HUES6 (cell line): ENCODE data around the gene PCDHB2.
"Not testable (repeated sequence)": the region's sequence is repeated elsewhere in the genome, so short reads cannot be mapped to it uniquely, and the experiment has no call there.

Experiments
- H3K27ac ChIP-seq: 2 replicates; pipeline ENCODE4 v1.7.0; 2013; ENCODE audit warnings: low read depth, mild to moderate bottlenecking, low read length, inconsistent platforms
- H3K27me3 ChIP-seq: 2 replicates; pipeline ENCODE4 v1.6.1; 2013; ENCODE audit warnings: low read length; ENCODE audit not compliant: control insufficient read depth, insufficient read depth
- H3K36me3 ChIP-seq: 2 replicates; pipeline ENCODE4 v1.6.1; 2013; ENCODE audit warnings: low read length; ENCODE audit not compliant: control insufficient read depth, insufficient read depth
- H3K4me1 ChIP-seq: 2 replicates; pipeline ENCODE4 v1.6.1; 2013; ENCODE audit warnings: low read length; ENCODE audit not compliant: control insufficient read depth, insufficient read depth
- H3K4me3 ChIP-seq: 2 replicates; pipeline ENCODE4 v1.5.1; 2013; ENCODE audit warnings: low read depth, low read length
- H3K9ac ChIP-seq: one replicate; pipeline ENCODE4 v1.6.1; 2013; ENCODE audit warnings: mild to moderate bottlenecking, low read length
- H3K9me3 ChIP-seq: 2 replicates; pipeline ENCODE4 v1.6.1; 2013; ENCODE audit warnings: low read depth, low read length; ENCODE audit not compliant: control insufficient read depth, insufficient read depth

PCDHB2 gene

DNA sequence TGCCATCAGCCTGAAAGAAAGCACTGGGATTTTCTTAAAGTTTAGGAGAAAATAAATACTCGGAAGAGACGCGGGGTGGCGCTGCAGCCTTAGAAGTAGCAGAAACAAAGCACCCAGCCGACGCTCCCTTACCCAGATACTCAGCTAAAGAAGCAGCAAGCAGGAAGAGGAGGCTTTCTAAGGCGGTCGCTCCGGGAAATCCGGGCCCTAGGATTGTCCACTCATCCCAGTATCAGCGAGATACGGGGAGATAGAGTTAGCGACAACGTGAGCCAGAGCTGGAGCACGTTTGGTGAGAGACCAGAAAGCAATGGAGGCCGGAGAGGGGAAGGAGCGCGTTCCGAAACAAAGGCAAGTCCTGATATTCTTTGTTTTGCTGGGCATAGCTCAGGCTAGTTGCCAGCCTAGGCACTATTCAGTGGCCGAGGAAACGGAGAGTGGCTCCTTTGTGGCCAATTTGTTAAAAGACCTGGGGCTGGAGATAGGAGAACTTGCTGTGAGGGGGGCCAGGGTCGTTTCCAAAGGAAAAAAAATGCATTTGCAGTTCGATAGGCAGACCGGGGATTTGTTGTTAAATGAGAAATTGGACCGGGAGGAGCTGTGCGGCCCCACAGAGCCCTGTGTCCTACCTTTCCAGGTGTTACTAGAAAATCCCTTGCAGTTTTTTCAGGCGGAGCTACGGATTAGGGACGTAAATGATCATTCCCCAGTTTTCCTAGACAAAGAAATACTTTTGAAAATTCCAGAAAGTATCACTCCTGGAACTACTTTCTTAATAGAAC lies at the start of gene PCDHB2:
Gene PCDHB2, plus strand, starts transcription at position 135 of the 782 bp plus-strand sequence. Its CDS starts 176 bp downstream, at position 311.
- peak within 1 kb of the TSS; percentile 71 for H3K4me3 ChIP-seq
- peaks cover 7% of the 10 kb centered on the region; the same call in 1 of the 2 replicates for H3K9me3 ChIP-seq
- H3K27me3 ChIP-seq = no peaks in the 10 kb centered on the region
- H3K36me3 ChIP-seq = 0 out of 2 replicates have a peak, but pooled peaks cover 3% of the 10 kb centered on the region
- peak within 1 kb of the TSS; percentile 90 for H3K9ac ChIP-seq
- H3K27ac ChIP-seq = peak within 1 kb of the TSS; percentile 24
- no peaks in the 10 kb centered on the region for H3K4me1 ChIP-seq

DNA sequence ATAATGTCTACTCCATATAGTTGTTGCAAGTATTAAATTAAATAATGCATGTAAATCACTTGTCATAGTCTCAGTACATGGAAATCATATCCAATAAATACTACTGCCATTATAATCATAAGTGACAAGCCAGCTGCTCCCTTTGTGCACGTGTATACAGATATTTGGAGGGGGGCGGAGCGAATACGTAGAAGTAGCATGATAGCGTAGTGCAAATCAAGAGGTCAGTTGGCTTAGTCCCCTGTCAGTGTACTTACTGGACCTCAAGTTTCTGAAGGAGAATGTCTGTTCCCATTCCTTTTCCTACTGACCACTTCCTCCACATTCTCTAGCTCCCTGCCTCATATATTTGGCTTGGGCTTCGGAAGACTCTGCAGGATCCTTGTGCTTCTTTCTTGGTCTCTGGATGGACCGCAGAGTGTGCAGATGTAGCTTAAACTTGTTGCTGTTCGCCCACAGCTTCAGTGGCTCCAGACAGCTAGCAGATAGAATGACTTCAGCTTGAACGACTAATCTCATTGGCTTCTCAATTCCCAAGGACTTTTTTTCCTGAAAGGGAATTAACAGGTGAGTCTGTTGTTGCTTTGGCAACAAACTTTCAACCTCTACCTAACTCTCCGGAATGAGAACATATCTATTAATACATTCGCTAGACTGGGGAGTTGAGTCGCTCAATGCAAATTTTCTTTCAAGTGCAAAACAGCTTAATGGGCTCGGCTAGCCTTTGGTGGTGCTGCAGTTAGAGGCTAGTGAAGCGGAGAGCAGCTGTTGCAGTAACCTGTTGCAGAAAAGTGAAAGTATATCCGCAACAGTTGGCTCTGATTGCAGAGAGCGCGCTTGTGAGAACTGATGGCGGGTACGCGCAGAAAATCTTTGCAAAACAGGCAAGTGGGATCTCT lies 43.5 kb upstream of the PCDHB2 start, which contains the start of gene PCDHB1:
Gene PCDHB1, plus strand, starts transcription at position 753 of the 899 bp plus-strand sequence. Its CDS starts 97 bp downstream, at position 850.
- Histone ChIP-seq H3K9me3 (no peaks in the 10 kb centered on the region), H3K4me1 (0 out of 2 replicates have a peak, but pooled peaks cover 8% of the 10 kb centered on the region), H3K4me3 (peak within 1 kb of the TSS; percentile 73), H3K9ac (peak within 1 kb of the TSS; percentile 40), H3K36me3 (no peaks in the 10 kb centered on the region), H3K27me3 (peaks cover 48% of the 10 kb centered on the region), H3K27ac (no peak within 1 kb of the TSS)

DNA sequence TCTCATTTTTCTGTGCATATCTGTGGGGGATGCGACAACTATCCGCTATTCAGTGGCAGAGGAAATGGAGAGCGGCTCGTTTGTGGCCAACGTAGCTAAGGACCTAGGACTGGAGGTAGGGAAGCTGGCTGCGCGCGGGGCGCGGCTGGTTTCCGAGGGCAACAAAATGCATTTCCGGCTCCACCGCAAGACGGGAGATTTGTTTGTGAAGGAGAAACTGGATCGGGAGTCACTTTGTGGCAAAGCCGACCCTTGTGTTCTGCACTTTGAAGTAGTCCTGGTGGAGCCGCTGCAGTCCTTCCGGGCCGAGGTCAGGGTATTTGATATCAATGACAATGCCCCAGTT lies 42.9 kb upstream of the PCDHB2 start:
- no peaks in the 10 kb centered on the region for H3K36me3 ChIP-seq
- H3K4me3 ChIP-seq = peak overlapping the region; percentile 73
- peaks cover 48% of the 10 kb centered on the region for H3K27me3 ChIP-seq
- H3K27ac ChIP-seq = no peak overlapping the region
- peak overlapping the region; percentile 40 for H3K9ac ChIP-seq
- 0 out of 2 replicates have a peak, but pooled peaks cover 8% of the 10 kb centered on the region for H3K4me1 ChIP-seq
- no peaks in the 10 kb centered on the region for H3K9me3 ChIP-seq

DNA sequence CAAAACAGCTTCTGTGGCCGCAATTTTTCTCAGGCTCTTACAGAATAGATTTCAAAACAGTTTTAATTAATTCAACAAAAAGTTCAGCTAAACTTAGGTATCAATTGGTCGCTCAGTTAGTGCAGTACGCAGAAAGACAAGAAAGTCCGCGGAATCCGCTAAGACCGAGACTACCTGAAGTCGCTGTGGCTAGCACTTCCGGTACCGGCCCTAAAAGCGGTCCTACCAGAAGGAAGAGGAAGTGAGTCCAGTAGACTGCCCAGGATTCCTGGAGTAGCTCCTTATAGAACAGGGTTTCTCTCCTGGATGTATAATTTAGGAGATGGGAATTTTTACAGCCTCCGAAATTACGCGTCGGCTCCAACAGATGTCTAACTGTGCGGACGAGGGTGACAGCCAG lies 16.6 kb upstream of the PCDHB2 start:
- H3K9ac ChIP-seq = no peak overlapping the region
- no peaks in the 10 kb centered on the region for H3K36me3 ChIP-seq
- peak overlapping the region; percentile 51; the same call in 1 of the 2 replicates for H3K4me3 ChIP-seq
- H3K4me1 ChIP-seq = no peaks in the 10 kb centered on the region
- no peaks in the 10 kb centered on the region for H3K9me3 ChIP-seq
- H3K27me3 ChIP-seq = no peaks in the 10 kb centered on the region; the same call in 1 of the 2 replicates
- H3K27ac ChIP-seq = no peak overlapping the region

DNA sequence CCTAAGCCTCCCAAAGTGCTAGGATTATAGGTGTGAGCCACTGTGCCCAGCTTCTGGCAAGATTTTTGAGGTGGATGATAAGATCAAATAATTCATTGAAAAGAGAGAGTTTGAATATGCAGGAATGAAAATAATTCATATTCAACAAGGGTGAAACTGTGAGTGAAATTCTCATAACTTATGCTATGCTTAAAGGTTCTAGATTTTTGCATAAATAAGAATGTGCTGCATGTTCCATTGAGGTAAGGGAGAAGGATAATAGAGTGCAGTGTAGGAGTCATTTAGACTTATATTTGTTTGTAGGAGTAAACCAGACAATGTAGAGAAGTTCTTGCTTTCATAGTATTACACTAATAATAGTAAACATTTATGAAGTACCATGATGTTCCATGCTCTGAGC lies 12.2 kb upstream of the PCDHB2 start:
- no peaks in the 10 kb centered on the region; the same call in 1 of the 2 replicates for H3K27me3 ChIP-seq
- no peak overlapping the region for H3K4me3 ChIP-seq
- H3K9me3 ChIP-seq = no peaks in the 10 kb centered on the region
- no peak overlapping the region for H3K9ac ChIP-seq
- H3K4me1 ChIP-seq = no peaks in the 10 kb centered on the region
- H3K27ac ChIP-seq = no peak overlapping the region
- H3K36me3 ChIP-seq = no peaks in the 10 kb centered on the region

DNA sequence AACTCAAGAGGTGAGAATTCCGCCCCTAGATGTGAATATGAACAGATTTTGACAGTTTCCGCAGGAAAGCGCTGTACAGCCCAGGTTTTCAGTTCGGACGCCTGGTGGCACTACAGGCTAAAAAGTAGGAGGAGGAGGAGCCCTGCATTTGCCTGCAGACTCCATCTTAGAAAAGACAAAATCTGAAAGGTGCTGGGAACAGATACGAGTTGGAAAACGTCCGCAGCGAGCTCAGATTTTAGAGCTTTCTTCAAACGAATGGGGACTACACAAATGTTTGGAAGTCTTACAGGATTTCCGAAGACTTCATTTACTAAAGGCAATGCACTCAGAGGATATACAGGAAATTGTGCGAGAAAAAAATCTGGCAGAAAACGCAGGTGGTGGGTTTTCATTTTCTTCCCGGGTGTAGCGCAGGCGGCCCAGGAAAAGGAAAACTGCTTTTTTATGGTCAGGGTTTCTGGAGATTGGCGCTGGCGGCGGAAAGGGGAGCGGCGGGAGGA lies 9.9 kb upstream of the PCDHB2 start:
- H3K27ac ChIP-seq = peak overlapping the region; percentile 32
- peak overlapping the region; percentile 71 for H3K9ac ChIP-seq
- H3K4me3 ChIP-seq = peak overlapping the region; percentile 60
- H3K36me3 ChIP-seq = no peaks in the 10 kb centered on the region
- H3K27me3 ChIP-seq = no peaks in the 10 kb centered on the region; the same call in 1 of the 2 replicates
- no peaks in the 10 kb centered on the region for H3K9me3 ChIP-seq
- H3K4me1 ChIP-seq = no peaks in the 10 kb centered on the region

DNA sequence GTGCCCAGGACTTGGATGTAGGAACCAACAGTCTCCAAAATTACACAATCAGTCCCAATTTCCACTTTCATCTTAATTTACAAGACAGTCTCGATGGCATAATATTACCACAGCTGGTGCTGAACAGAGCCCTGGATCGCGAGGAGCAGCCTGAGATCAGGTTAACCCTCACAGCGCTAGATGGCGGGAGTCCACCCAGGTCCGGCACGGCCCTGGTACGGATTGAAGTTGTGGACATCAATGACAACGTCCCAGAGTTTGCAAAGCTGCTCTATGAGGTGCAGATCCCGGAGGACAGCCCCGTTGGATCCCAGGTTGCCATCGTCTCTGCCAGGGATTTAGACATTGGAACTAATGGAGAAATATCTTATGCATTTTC lies 837 bp downstream of the PCDHB2 start:
- no peak overlapping the region for H3K27ac ChIP-seq
- 0 out of 2 replicates have a peak, but pooled peaks cover 3% of the 10 kb centered on the region for H3K36me3 ChIP-seq
- H3K4me1 ChIP-seq = no peaks in the 10 kb centered on the region
- peak overlapping the region; percentile 71 for H3K4me3 ChIP-seq
- peak overlapping the region; percentile 90 for H3K9ac ChIP-seq
- H3K27me3 ChIP-seq = no peaks in the 10 kb centered on the region
- H3K9me3 ChIP-seq = peaks cover 7% of the 10 kb centered on the region; the same call in 1 of the 2 replicates

DNA sequence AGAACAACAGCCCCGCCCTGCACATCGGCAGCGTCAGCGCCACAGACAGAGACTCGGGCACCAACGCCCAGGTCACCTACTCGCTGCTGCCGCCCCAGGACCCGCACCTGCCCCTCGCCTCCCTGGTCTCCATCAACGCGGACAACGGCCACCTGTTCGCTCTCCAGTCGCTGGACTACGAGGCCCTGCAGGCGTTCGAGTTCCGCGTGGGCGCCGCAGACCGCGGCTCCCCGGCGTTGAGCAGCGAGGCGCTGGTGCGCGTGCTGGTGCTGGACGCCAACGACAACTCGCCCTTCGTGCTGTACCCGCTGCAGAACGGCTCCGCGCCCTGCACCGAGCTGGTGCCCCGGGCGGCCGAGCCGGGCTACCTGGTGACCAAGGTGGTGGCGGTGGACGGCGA lies 1.8 kb downstream of the PCDHB2 start:
- H3K27ac ChIP-seq, H3K36me3 ChIP-seq, H3K9ac ChIP-seq, H3K4me3 ChIP-seq, H3K27me3 ChIP-seq, H3K4me1 ChIP-seq: not testable (repeated sequence)
- peaks cover 10% of the 10 kb centered on the region; the same call in 1 of the 2 replicates for H3K9me3 ChIP-seq

DNA sequence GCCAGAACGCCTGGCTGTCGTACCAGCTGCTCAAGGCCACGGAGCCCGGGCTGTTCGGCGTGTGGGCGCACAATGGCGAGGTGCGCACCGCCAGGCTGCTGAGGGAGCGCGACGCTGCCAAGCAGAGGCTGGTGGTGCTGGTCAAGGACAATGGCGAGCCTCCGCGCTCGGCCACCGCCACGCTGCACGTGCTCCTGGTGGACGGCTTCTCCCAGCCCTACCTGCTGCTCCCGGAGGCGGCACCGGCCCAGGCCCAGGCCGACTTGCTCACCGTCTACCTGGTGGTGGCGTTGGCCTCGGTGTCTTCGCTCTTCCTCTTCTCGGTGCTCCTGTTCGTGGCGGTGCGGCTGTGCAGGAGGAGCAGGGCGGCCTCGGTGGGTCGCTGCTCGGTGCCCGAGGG lies 2.2 kb downstream of the PCDHB2 start:
- H3K9ac ChIP-seq, H3K36me3 ChIP-seq, H3K27me3 ChIP-seq, H3K4me1 ChIP-seq, H3K4me3 ChIP-seq, H3K27ac ChIP-seq: not testable (repeated sequence)
- H3K9me3 ChIP-seq = peaks cover 12% of the 10 kb centered on the region; the same call in 1 of the 2 replicates

DNA sequence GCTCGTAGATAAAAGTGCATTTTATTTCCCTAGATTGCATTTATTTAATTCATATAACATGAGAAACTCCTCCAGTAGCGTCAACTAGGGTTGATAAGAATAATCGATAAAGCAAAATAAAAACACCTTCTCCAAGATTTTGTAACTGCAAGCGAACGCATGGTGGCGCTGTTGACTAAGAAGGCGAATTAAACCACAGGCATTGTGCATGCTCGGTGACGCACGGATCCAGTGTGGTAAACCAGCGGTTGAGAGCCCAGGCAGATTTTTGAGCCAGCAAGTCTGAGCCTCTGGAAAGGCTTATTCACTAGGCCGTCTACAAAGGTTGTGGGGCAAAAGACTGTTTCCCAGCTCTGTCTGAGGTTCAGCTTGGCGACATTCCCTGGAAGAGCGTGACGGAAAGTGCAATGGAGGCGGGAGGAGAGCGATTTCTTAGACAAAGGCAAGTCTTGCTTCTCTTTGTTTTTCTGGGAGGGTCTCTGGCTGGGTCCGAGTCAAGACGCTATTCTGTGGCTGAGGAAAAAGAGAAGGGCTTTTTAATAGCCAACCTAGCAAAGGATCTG lies 5.9 kb downstream of the PCDHB2 start, which contains the start of gene PCDHB3:
Gene PCDHB3, plus strand, starts transcription at position 231 of the 563 bp plus-strand sequence. Its CDS starts 177 bp downstream, at position 408.
- H3K9ac ChIP-seq = no peak within 1 kb of the TSS
- 0 out of 2 replicates have a peak, but pooled peaks cover 3% of the 10 kb centered on the region for H3K36me3 ChIP-seq
- H3K27me3 ChIP-seq = no peaks in the 10 kb centered on the region
- peaks cover 14% of the 10 kb centered on the region; the same call in 1 of the 2 replicates for H3K9me3 ChIP-seq
- H3K27ac ChIP-seq = no peak within 1 kb of the TSS
- H3K4me1 ChIP-seq = no peaks in the 10 kb centered on the region
- H3K4me3 ChIP-seq = peak within 1 kb of the TSS; percentile 20; the same call in 1 of the 2 replicates
